Thyroid gland (tissue), 4 donors: Measurements from ENCODE around the gene CSNK2A3.

Experiments
- CTCF ChIP-seq, 6 experiments: fragments of 200-600 bp in 3 of 6; fragments of 450-650 bp in 3 of 6; sonication (generic) in 3 of 6; IDR thresholded peaks; one replicate each; pipeline ENCODE4 v1.5.1; 2016 to 2019; ENCODE audit warnings: antibody characterized with exemption in 6 of 6, mild to moderate bottlenecking in 2 of 6, inconsistent platforms in 1 of 6, moderate library complexity in 1 of 6
- POLR2A ChIP-seq, 2 donors: fragments of 450-650 bp; IDR thresholded peaks; one replicate each; pipeline ENCODE4 v1.6.1; 2017; ENCODE audit warnings: antibody characterized with exemption in 2 of 2, mild to moderate bottlenecking in 2 of 2, moderate library complexity in 1 of 2

DNA sequence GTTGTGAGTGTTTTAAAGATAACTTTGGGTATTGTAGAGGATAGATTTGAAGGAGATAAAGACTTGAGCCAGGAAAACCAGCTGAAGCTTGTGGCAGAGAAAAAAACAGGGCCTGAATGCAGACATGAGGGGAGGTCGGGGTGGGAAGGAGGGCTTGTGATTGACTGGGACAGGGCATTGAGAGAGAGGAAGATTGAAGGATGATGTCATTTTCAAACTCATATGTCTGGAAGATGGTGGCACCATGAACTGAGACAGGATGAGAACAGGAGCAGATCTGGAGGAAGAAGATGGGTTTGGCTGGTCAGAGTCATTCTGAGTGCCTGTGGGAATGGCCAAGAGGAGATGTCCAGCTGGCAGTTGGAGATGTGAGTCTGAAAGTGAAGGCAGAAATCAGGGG lies 14.7 kb downstream of the CSNK2A3 start:
- no peak for TF ChIP-seq CTCF (IDR thresholded peaks at IDR 0.05)
- no peak for TF ChIP-seq POLR2A (IDR thresholded peaks at IDR 0.05)
